HG03439 (cell line): ENCODE results near the gene GGTLC2.

Source experiments
- ATAC-seq: cut with Tn5 transposase; IDR thresholded peaks from one replicate; pipeline ENCODE4 v1.9.1; 2021; ENCODE audit warnings: mild to moderate bottlenecking, moderate library complexity; ENCODE audit not compliant: unreplicated experiment

GGTLC2 gene

DNA sequence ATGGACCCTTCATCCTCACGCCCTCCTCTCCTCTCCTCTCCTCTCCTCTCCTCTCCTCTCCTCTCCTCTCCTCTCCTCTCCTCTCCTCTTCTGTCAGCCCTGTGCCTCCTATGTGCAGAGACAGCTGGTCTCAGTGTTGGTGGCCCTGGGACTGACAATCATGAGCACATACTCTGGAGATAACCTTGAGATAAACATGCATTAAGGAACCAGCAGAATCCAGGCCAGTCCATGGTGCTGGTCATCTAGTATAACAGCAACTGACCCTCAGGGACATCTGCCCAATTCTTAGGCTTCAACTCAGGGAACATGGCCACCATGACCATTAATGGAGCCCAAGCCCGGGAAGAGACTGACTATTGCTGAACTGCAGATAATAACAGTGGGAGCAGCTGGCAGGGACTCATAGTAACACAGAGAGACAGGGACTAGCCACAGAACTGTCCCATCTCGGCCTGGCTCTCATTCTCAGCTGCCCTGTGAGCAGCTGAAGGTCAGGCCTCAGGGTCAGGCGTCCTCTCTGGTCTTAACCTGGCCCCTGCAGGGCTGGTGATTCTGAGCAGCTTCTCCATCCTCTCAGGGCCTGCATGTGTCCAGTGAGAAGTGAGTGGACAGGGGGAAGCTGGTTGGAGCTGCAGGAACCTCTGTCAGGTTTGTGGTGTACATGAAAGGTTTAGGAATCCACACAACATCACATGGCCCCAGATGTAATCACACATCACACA is 45.4 kb downstream of the GGTLC2 start:
- ATAC-seq = no peak

DNA sequence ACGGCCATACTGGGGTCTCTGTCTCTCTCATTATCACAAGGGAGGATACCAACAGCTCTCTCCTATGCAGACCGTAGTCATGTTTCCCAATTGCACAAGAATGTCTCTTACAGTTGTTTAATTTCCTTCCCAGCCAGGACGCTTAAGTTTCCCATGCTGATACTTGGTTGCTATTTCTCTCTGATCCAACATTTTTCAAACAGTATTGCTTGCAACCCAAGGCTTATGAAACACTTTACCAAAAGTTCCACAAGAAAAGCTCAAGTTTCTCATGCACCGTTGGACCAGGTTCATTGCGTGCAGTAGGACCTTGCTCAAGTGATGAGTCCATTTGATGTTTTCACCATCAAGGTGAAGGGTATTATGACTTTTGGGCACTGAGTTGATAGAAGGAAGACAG is 46.6 kb downstream of the GGTLC2 start:
- no peak for ATAC-seq

DNA sequence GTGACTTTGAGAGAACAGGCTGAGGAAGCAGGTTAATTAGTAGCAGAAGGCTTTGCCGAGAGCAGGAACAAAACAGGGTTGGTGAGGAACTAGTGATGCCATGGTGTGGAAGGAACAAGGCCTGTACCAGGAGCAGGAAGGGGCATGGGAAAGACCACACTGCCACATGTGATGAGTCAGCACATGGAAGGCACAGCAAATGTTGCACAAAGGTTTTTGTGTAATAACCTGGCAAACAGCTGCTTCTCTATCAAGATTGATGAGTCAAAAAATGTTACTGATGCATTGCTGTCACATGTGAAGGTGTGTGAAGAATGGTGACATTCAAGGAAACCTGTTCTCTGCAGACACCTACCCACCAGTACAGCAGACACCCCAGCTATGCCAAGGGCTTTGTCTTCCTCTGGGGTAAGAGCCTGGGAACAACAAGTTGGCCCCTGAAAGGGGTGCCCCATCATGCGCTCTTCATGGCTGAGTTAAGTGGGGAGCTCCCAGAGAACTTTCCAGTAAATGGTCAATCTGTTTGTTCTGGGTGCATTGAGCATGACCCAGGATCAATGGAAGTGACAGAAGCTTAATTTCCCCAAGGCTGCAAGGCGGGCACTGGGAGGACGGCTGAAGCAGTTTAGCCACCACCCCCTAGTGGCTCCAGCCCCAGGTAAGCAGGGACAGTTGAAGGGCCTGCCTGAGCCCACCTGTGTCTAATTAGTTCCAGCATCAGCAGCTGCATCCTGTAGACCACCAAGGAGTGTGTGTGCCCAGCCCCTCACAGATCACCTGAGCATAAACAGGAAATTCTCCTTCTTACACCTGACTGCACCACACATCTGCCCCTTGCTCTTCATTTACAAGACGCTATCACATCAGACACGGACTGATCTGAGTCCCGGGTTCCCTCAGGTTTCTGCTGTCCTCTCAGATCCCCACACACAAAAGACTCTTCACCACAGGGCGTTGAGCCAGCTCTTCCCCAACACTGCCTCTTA is 47.6 kb downstream of the GGTLC2 start:
- ATAC-seq = no peak

DNA sequence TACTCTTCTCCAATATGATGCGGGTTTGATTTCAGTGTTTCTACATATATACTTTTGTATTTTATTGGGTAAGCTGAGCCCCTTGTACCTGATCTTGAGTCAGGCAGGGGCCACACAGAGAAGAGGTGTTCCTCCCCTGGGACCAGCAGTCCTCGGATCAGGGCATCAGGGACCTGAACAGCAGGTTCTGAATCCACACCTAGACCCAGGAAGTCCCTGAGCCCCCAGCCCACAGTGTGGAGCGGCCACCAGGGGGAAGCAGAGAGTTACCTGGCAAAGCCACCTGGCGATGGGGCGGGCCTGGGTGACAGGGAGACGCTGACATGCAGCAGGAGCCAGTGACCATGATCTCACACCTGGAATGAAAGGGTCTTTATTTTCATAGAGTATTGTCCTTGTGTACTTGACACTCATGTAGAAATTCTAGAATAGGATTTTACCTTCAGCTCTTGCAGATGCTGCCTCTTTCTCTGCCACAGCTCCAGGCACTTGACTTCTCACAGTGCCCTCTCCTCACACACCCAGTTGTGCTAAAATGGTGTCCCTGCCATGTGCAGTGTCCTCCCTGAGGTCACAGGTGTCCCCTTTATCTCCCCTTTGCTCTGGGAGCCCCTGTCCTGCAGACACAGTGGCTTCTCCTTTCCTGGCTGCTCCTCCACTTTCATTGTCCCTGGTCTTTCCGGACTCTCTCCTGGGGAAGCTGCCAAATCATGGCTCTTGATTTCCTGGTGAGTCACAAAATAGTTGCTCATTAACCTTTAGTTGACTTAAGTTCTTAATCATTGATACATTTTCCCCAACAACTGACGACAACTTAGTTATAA is 48.5 kb downstream of the GGTLC2 start:
- ATAC-seq = no peak

DNA sequence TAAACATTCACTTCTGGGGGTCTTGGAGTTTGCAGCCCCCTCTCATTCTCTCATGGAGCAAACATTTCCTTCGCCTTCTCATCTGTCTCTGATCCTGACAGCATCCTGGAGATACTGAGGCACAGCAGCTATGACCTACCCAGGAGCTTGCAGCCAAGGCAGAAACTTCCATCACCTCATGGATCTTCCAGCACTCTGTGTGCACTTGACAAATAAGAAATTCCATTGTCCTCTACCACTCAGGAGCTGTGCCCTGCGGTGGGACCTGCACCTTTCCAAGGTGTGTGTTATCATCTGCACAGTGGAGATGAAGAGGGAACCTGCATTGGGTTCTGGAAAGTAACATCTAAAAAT is 49.1 kb downstream of the GGTLC2 start:
- no peak for ATAC-seq

DNA sequence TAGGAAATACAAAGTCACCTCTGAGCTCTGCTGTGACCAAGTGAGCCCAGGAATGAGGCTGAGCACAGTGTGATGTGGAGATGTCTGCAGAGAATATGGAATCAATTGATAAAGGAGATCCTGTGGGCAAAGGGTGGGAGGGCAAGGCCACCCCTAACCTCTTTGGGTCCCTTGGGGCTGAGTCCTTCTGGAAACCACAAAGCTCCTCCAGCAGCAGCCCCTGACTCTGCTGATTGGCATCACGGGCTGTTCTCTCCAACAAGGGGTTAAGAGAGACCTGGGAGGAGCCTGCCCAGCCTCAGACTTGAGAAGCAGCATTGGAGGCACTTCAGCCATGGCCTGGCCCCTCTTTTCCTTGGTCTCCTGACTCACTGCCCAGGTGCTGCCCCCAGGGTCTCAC is 49.7 kb downstream of the GGTLC2 start:
- ATAC-seq = no peak

DNA sequence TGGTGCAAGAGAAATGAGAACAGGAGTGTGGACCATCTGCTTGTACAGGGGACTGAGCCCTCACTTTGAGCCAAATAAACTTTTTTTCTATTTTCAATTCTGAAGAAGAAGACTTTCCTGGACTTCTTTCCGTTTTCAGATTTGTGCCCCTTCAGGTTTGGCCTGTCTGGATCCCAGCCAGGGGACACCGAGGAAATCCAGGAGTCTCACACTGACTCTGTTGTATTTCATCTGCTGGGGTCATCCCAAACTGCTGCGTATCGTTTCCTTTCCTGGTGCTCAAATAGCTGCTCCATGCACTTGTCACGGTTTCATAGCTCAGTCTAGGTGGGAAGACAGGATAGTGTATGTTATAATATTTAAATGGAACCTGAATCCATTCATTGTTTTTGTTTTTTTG is 51.7 kb downstream of the GGTLC2 start:
- ATAC-seq = no peak
